Head of caudate nucleus (tissue), 42 donors: ENCODE measurements around the gene DTYMK.
A peak's percentile ranks its signal among the peaks of the same experiment; 100 is the strongest.
"Not testable (repeated sequence)": the region's sequence is repeated elsewhere in the genome, so short reads cannot be mapped to it uniquely, and the experiment has no call there.

Experiments
- DNase-seq, 42 donors: peaks; one replicate each; pipeline versions ENCODE4 v3.0.0 to v3.0.0-alpha.2; 2020 to 2021; ENCODE audit warnings: mixed read lengths in 7 of 42
- intact Hi-C: fragments of 100-400 bp; cut with DNase I; formaldehyde crosslinking; loops from one replicate; pipeline ENCODE4 v1.15.0; 2022

The DTYMK gene

GRCh38 chr2:241686650-241687425 is at the start of gene DTYMK:
DTYMK (minus strand) TSS chr2:241686815; CDS start chr2:241686783, 32 bp downstream.
- intact Hi-C loops, result loop anchor here (2.0 kb wide), 1 partner anchor 50 kb away; the partner anchor contains the start of genes ATG4B and THAP4
- DNase-seq, result peak; percentile 92 to 98 (median 97)

- intact Hi-C loops, result loop anchor here (5.0 kb wide), 1 partner anchor 141 kb away; no protein-coding TSS in a partner anchor
- no peak for DNase-seq
Measured at GRCh38 chr2:241736111-241736510, 49.5 kb upstream of the DTYMK start.

DNA sequence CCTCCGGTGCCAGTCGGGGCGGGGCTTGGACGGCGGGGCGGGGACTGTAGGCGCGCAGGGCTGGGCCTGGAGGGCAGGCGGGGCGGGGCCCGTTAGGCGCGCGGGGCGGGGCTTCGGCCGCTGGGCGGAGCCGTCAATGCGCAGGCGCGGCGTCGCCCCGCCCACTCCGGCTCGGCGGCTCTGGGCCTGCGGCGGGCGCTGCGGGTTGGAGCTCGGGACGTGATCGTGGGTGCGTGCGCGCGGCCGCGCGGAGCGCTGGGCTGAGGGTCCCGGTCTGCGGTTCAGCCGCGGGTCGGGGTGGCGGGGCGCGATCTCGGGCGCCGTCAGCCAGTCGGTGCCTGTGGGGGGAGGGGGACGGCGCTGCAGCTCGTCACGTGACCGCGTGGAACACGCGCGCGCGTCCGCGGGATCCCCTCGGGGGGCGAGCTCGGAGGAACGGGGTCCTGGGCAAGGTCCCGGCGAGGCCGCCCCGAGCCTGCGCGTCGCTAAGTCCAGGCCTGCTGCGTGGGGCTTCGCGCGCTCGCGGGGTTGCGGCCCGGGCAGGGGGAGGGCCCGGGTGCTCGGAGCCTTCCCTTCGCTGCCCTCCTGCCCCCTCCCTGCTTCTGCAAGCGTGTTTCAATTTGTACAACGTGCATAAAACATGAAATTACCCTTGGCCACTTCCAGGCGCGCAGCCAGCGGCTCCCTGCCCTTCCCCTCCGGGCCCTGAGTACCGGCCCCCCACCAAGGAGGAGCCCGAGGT is 48.0 kb upstream of the DTYMK start, which contains the start of gene D2HGDH:
D2HGDH (plus strand) TSS at position 164 of the 742 bp plus-strand sequence. CDS start 595 bp downstream, outside the sequence.
- intact Hi-C loops, result loop anchor here (5.0 kb wide), 1 partner anchor 143 kb away; no protein-coding TSS in a partner anchor
- DNase-seq, result peak; percentile 85 to 98 (median 95)

DNA sequence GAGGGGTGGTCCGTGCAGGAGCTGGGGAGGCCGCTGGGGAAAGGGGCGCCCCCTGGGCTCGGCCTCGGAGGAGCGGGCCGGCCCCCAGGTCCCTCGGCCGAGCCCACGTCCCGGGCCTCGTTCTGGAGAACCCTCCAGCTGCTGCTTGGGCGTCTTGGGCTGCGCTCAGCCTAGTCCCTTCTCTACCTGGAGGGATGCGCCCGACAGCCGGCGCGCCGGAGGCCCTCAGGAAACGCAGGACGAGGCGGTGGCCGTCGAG is 47.5 kb upstream of the DTYMK start:
- intact Hi-C loops, result no loop called here
- no peak for DNase-seq

DNA sequence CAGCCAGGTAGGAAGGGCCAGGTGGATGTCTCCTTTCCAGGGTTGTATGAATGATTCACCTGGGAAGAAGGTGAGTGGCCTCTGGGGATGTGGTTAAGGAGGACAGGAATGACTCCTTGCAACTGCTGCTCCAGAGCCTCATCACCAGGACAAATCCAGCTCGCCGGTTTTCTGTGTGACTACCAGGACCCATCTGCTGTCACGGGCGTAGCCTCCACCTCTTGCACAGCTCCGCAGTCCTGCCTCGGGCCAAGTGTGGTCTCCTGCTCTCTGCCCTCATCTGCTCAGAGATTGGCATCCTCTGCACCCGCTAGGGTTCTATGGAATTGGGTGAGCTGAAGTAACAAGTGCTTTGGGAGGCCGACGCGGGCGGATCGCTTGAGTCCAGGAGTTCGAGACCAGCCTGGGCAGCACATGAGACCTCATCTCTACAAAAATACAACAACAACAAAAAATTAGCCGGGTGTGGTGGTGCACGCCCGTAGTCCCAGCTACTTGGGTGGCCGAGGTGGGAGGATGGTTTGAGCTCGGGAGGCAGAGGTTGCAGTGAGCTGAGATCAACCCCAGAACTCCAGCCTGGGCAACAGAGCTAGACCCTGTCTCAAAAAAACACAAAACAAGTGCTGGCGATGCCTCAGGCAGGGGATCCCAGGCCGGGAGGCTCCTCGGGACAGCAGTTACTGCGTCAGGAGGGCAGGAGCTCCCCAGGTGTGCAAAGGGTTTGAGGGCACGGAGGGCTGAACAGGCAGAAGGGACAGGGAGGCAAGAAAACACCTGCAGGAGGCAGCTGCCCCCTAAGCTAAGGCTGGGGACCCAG is 47.0 kb upstream of the DTYMK start:
- intact Hi-C loops, result no loop called here
- peak in 1 of 42 donors; percentile 5 for DNase-seq

GRCh38 chr2:241732513-241733186 is 46.0 kb upstream of the DTYMK start:
- peak in 40 of 42 donors; percentile 16 to 90 (median 71) for DNase-seq
- intact Hi-C loops, result not testable (repeated sequence)

DNA sequence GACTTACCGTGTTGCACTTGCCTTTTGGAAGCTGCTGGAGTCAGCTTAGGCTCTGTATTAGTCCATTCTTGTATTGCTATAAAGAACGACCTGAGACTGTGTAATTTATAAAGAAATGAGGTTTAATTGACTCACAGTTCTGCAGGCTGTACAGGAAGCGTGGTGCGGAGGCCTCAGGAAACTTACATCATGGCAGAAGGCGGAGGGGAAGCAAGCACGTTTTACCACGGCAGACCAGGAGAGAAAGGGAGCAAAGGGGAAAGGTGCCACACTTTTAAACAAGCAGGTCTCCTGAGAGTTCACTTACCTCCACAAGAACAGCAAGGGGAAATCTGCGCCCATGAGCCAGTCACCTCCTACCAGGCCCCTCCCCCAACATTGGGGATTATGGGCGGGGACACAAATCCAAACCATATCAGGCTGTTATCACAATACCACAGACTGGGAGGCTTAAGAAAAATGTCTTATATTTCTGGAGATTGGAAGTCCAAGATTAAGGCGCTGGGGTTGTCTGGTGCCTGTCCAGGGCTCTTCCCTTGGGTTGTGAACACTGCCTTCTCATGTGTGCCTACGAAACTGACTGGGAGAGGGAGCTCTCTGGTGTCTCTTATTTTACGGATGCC is 44.2 kb upstream of the DTYMK start:
- no peak for DNase-seq
- intact Hi-C loops, result no loop called here

- intact Hi-C loops, result no loop called here
- DNase-seq, result no peak
Measured at GRCh38 chr2:241729868-241730267, 43.3 kb upstream of the DTYMK start.

- intact Hi-C loops, result no loop called here
- DNase-seq, result peak; percentile 42 to 91 (median 76)
Measured at GRCh38 chr2:241728627-241729026, 42.0 kb upstream of the DTYMK start.

DNA sequence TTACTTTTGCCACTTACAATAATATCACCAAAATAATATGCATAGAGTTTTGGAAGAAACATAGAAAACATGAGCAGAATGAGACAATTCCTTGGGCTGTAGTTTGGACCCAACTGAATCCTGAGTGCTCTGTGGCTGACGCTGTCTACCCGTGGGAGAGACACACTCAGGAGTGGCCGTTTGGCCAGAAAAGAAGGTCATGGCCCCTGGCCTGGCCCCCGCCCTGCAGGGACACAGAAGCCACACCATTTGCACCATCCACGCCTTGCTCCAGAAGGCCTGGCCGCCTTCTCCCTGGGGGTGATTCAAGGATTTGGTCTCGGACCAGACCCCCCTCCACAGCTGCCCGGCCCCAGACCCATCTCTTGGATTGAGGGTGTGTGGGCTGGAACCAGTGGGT is 41.4 kb upstream of the DTYMK start:
- no peak for DNase-seq
- intact Hi-C loops, result no loop called here

DNA sequence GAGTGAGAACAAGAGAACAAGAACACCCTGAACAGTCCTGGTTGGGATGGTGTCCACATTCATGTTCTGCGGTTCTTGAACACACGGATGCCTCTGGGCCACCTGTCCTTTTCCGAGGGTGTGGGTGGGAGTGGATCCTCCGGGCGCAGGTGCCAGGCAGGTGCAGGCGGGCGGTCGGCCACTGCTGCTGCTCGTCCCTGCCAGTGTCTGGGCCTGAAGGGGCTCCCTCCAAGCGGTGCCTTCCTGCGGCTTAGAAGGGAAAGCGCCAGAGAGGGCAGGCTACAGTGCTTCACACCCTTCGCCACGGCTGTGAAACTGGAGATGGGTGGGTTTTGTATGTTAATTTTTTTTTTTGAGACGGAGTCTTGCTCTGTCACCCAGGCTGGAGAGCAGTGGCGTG is 39.8 kb upstream of the DTYMK start:
- no peak for DNase-seq
- intact Hi-C loops, result no loop called here

GRCh38 chr2:241724975-241725870 is 38.6 kb upstream of the DTYMK start:
- intact Hi-C loops, result no loop called here
- no peak for DNase-seq

- peak in 1 of 42 donors; percentile 12 for DNase-seq
- intact Hi-C loops, result no loop called here
Measured at GRCh38 chr2:241724259-241724974, 37.8 kb upstream of the DTYMK start.

DNA sequence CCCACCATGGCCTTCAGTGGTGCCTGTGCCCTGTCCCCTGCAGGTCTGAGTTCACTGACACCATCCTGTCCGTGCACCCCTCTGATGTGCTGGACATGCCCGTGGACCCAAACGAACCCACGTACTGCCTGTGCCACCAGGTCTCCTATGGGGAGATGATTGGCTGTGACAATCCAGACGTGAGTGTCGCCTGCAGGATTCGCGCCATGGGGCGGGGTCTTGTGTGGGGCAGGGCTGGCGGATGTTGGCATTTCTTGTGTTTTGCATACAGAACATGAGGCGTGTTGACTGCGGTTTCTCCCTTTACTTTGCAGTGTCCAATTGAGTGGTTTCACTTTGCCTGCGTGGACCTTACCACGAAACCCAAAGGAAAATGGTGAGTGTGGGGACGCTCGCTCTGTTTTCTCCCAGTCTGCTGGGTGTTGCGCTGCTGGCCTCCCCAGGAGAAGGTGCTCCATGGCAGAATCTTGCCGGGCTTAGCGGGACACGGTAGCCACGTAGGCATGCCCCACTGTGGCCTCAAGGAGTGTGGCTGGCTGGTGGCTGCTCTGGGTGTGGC is 36.4 kb upstream of the DTYMK start:
- DNase-seq, result no peak
- intact Hi-C loops, result no loop called here

- intact Hi-C loops, result no loop called here
- DNase-seq, result no peak
Measured at GRCh38 chr2:241721852-241722251, 35.2 kb upstream of the DTYMK start.

DNA sequence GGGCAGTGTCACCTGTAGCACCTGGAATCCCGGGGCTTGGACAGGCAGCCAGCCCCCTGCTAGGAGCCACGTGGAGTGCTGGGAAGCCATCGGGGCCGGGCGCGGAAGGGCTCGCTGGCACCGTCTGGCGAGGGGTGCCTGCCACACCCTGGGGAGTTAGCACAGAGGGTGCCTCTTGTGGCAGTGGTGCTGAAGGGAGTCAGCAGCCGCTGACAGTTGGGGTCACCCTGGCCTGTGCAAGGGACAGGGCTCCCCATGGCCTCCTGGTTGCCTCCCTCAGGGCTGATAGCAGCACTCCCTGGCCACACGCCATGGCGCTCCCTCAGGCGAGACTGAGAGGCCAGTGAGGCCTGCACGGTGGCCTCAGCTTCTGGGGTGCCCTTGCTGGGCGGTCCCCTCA is 33.9 kb upstream of the DTYMK start:
- intact Hi-C loops, result no loop called here
- no peak for DNase-seq

DNA sequence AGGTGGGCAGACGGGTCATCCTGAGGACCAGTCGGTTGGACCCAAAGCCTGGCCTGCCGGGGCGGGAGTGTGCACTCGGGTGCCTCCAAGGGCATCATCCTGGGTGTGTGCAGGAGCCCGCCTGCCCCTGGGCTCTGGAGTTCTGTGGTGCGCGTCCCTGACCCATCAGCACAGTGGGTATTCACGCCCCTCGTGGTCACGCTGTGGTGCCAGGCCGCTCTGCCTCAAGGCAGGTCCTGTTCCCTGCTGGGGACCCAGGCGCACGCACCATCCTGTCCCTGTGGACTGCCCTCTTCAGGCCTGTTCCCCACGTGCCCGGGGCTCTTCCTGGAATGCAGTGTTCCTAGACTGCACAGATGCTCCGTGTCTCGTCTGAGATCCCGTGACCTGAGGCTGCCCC is 33.5 kb upstream of the DTYMK start:
- intact Hi-C loops, result no loop called here
- DNase-seq, result no peak
